GDM1 (cell line): ENCODE results near the gene CD14.
"Not testable (repeated sequence)": the region's sequence is repeated elsewhere in the genome, so short reads cannot be mapped to it uniquely, and the experiment has no call there.

Experiments used
- DNase-seq: peaks from one replicate; lab custom pipeline; 2025; lab: John Stamatoyannopoulos, UW

Gene CD14

DNA sequence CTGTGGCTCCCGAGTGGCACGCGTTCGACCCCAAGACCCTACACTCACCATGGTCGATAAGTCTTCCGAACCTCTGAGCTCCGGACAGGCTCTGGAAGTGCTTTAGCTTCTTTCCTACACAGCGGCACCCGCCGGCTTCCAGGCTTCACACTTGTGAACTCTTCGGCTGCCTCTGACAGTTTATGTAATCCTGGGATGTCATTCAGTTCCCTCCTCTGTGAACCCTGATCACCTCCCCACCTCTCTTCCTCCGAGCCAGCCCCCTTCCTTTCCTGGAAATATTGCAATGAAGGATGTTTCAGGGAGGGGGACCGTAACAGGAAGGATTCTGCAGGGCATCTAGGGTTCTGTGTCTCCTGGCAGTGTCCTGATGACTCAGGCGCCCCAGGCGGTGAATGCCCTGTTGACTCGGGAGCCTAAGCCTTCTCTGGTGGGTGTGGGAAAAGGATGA lies at the start of gene CD14:
Gene CD14, minus strand, starts transcription at position 155 of the 451 bp plus-strand sequence. Its CDS starts 104 bp downstream, at position 51.
- DNase-seq, result no peak

DNA sequence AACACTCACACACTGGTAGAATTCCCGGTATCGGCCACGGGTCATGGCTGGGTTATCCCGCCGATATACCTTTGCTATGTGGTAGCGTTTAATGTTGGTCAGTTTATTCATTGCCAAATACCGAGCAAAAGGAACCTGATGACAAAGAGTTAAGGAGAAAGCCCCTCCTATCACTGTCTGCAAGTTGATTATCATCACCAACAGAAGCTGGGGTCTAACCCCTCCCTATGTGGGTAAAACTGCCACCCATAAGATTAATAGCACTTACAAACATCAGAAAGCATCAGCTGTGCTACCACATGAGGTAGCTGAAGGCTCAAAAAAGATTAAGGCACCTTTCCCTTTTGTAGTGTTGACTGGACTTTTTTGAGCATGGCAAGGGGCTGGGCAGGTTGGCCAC lies 46.0 kb upstream of the CD14 start:
- DNase-seq, result no peak

DNA sequence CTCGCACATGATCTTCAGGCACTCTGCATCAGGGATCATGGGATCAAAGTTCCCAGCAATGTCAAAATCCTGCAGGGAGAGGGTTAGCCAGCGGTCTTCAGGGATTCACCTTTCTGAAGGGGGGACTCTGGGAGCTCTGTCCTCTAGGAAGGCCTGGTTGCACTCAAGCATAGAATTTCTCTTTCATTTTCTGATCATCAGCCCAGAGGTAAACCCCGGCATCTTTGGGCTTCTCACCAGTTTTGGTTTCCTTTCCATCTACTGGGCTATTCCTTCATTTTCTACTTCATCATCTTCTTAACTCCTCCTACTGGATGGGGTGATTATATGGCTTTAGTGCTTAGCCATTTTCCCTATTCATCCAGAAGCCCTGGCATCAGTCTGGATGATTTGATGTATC lies 45.0 kb upstream of the CD14 start:
- DNase-seq, result no peak

DNA sequence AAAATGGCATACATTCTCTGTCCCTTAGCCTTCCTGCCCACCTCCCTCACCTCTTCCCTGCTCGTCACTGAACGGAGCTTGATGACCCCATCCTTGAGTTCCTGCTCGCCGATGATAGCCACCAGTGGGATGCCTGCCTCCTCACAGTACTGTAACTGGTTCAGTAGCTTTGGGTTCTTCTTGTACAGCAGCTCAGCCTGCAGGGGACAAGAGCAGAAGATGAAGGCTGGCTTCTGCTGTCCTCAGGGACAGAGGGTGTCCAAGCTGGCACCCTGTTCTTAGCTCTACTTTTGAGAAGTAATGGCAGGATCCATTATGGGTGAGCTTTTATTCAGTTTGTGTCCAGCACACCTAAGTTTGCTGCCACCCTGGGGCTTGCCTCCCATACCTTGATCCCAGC lies 41.7 kb upstream of the CD14 start:
- DNase-seq, result no peak

DNA sequence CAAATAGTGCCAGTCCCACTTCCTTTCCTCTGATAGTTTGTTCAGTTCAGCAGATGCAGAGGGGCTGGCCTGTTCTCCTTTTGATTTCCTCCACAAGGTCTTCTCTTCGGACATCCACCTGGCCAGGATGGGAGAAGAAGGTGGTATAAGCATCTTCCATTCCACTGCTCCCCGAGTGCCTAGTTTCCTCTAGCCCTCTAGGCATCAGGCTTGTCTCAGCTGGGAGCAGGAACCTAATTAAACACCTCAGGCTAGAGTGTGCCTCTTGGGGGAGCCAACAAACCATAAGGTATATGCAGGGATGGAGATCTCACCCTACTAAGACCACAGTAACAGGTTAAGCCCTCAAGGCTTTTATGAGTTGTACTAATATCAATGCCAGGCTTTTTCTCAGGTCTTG lies 41.2 kb upstream of the CD14 start:
- DNase-seq, result no peak

DNA sequence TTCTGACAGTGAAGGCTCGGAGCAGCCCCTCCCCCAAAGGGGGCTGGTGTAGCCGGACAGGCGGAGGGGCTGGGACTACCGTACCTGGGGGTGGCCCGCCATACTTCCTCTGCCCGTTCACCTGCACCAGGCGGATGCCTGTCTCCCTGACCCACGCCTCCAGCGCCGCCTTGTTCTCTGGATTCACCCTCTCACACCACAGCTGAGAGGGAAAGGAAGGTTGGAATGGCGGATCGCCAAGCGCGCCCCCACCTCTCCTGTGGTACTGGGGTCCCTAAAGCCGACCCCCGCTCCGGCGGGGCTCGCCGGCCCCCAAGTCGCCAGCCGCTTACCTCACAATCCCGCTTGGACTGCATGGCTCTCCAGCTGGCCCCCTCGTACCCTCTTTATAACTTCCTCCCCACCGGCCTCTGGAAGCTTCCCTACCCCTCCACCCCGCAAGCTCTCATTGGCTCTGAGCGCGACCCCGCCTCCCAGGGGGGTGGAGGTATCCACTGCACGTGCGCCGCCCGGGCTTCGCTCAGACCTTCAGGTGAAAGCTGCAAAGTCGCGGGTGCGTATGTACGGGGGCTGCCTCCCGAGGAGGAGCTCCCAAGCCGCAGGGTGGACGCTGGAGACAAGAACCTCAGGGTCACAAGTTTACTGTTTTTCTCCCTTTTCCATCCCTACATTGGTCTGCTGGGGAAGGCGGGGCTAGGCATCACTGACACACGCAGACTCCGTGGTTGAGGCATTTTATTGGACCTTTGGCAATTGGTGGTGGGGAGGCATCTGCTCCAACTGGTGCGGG lies 40.4 kb upstream of the CD14 start, which contains the start of gene DND1:
Gene DND1, minus strand, starts transcription at position 390 of the 790 bp plus-strand sequence. Its CDS starts 34 bp downstream, at position 356.
- no peak for DNase-seq

DNA sequence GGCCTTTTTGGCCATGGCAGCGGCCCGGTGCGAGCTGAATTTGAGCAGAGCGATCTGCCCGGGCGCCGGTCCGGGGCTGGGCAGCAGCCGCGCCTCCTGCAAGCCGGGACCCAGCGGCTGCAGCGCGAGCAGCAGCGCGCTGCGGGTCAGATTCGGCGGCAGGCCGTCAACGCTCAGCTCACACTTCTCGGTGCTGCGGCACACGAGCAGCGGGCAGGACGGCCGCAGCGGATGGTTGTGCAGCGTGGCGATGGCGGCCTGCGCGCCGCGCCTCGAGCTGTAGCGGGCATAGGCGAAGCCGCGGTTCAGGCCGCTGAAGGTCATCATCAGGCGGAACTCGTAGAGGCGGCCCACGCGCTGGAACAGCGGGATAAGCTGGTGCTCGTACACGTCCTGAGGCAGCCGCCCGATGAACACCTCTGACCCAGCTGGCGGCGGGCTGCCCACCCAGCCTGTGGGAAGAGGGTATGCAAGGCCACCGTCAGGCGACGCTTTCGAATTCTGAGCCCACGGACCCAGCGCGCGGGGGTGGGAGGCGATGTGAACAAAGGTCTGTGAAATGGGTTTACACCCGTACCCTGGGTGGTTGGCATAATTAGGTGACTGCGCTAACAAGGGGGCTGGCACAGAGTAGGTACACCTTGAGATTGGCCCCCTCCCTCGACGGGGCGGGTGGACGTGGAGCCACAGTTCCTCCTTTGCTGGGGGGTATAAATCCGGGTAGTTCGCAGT lies 39.6 kb upstream of the CD14 start:
- no peak for DNase-seq

DNA sequence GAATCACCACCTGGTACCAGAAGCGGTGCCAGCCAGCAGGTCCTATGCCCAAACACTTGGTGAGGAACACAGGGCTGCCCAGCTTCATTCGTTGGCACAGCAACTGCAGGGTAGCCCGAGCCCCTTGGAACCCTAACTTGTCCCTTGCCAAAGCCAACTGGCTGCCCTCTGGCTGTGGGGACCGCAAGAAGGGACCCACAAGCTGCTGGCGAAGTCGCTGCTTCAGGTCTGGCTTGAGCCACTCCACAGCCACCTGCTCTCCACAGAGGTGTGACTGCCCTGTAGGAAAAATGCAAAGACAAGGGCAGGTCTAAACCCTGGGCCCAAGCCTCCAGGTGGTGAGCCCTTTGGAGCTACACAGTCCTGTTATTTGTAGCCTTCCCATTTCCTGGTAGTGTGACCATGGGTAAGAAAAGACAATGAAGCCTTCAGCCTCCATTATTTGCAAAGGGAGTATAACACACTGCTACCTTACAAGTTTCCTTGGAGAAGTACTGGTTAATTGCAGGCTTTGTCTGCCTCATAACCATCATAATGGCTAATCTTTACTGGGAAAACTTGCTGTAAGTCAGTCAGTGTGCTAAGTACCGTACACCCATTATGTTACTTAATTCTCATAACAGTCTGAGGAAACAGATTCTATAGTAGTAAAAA lies 38.6 kb upstream of the CD14 start:
- DNase-seq, result no peak

DNA sequence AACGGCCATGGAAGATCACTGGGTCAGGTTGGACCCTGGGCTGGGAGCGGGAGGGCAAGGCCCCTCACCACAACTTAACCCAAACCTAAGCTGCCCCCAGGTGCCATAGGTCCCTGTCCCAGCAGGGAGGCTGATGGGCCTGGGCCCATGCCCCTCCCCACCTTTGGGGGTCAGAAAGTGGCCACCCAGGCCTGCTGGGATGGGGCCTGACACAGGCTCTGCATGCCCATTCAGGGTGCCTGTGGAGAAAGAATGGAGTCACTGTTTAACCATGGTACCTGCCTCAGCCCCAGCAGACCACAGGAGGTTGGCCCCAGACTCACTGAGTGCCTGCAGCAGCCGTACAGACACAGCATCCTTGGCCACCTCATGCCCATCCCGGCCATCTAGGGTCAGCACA lies 38.1 kb upstream of the CD14 start:
- not testable (repeated sequence) for DNase-seq

DNA sequence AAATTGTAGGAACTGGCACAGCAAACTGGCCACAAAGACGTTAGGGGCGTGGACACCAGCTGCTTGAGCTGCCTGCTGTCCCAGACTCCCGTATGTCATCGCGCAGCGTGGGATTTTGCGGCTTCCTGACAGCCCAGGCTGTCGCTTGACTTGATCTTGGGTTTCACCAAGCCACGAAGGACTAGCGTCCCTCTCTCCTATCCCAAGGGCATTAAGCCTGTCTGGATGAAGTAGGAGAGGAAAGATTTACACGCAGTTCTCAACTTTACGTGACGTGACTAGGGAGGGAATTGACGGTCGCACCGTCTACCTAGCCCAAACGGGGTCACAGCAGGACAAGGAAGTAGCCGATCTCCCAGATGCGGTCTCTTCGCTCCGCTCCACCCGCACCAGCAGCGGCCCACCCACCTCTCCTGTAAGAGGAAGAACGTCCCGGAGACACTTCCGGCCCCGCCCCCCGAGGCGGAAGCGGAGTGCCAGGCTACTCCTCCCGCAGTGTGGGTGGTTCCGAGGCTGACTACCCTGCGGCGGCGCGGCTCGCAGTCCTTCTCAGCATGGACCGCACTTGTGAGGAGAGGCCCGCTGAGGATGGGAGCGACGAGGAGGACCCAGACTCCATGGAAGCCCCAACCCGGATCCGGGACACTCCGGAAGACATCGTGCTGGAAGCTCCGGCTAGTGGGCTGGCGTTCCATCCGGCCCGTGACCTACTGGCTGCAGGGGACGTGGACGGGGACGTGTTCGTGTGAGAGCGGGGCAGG lies 31.6 kb upstream of the CD14 start, which contains the start of gene WDR55:
Gene WDR55, plus strand, starts transcription at position 546 of the 761 bp plus-strand sequence. Its CDS starts 9 bp downstream, at position 555.
- peak; percentile 91 for DNase-seq

DNA sequence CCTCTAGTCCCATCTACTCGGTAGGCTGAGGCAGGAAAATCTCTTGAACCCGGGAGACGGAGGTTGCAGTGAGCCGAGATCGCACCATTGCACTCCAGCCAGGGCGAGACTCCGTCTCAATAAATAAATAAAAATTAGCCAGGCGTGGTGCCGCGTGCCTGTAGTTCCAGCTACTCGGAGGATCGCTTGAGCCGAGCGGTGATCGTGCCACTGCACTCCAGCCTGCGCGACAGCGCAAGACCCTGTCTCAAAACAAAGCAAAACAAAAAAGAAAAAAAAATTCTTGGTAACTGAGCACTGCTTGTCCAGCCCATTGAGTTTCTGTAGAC lies 31.0 kb upstream of the CD14 start:
- no peak for DNase-seq

DNA sequence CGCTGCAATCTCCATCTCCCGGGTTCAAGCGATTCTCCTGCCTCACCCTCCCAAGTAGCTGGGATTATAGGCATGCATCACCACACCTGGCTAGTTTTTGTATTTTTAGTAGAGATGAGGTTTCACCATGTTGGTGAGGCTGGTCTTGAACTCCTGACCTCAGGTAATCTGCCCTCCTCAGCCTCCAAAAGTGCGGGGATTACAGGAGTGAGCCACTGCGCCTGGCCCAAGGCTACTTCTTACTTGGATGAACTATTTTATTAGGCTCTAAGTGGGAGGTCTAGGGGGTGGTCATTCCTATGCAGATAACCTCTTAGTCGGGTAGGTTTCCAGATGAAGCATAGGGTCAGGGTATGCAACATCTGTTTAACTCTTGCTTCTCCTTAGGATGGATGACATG lies 27.4 kb upstream of the CD14 start:
- not testable (repeated sequence) for DNase-seq

DNA sequence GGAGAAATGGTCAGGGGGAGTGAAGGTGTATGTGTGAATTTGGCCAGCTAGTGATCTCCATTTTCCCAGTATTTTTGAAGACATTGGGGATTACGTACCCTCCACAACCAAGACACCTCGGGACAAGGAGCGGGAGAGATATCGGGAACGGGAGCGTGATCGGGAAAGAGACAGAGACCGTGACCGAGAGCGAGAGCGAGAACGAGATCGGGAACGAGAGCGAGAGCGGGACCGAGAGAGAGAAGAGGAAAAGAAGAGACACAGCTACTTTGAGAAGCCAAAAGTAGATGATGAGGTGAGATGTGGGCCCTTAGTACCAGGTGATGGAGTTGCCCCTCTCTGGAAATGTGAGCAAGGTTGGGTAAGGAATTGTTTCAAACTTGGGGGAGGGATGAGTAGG lies 25.9 kb upstream of the CD14 start:
- no peak for DNase-seq

DNA sequence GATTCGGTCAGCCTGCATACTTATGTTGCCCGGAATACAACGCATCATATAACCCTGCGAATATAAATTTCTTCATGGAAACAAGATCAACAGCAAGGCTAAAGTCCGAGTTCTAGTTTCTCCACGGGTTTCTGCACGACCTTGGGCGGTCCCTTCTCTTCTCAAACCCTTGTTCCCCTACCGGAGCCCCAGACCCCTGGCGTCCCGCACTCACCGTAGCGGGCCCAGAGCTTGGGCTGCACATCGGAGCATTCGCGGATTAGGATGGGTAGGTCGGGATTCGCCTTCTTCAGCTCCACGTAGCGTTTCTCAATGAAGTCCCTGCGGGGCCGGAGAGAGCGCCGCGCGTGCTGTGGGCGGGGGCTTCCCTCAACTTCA lies 14.1 kb upstream of the CD14 start:
- DNase-seq, result no peak

DNA sequence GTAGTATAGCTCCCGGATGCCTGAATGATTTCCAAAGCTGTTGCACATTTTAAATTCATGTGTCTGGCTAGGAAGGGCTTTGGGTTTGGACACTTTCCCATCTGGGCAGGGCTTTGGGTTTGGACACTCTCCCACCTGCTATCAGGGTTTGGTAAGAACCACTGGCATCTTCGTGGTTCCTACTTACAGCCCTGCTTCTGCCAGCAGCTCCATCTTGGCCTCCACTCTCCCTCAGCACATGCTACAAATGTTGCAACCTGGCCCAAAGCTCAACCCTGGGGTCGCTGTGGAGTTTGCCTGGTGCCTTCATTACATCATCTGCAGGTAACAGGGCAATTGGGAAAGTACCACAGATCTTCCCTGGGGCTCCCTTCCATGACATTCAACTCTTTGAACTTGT lies 9.7 kb upstream of the CD14 start:
- no peak for DNase-seq

DNA sequence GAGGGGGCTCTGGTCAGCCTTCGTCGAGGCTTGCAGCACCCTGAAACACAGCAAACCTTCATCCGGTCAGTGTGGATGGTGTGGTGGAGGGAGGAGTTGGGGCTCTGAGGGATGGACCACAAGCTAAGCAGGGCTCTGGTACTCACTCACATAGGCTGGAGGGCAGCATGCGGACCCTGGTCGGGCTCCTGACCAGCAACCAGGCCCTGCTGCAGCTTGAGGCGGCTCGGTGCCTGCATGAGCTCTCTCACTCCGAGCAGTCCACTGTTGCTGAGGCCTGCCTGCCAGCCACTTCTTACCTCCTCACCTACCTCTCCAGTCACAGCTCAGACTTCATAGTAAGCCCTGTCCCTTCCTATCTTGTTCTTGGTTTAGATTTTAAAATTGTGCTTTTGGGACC lies 8.7 kb upstream of the CD14 start:
- no peak for DNase-seq

DNA sequence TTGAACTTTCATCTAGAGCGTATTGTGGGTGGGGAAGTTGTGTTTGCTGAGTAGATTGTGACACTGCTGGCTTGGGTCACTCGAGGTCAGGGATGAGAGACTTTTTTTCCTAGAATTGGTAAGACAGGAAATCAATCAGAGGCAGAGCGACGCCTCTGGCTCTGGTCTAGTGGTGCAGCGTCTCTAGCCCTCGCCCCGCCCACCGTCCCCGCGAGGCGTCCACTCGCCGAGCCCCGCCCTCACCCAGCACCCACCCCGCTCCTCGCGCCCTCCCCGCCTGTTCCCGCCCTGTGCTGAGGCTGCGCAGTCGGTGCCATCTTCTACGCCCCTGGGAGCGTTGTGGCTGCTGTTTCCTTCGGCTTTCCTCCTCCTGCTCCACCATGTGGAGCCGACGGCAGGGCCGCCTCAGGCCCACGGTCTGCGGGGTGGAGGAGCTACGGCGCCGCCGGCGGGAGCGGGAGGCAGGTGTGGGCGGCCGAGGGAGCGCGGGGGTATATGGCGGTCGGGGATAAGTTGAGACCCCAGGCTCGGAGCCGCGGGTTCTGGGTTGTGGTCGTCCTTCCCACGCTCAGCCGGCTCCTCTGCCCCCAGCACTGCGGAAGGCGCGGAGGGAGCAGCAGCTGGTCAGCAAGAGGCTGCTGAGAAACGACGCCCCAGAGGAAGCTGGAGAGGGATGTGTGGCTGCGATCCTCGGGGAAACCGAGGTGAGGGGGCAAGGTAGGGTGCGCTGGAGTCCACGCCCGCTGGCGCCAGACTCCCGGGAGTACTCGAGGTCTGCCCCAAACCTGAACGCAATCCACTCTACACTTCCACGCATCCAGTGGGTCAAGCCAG lies 6.4 kb upstream of the CD14 start, which contains the start of gene TMCO6:
Gene TMCO6, plus strand, starts transcription at position 304 of the 834 bp plus-strand sequence. Its CDS starts 77 bp downstream, at position 381.
- DNase-seq, result peak; percentile 93

DNA sequence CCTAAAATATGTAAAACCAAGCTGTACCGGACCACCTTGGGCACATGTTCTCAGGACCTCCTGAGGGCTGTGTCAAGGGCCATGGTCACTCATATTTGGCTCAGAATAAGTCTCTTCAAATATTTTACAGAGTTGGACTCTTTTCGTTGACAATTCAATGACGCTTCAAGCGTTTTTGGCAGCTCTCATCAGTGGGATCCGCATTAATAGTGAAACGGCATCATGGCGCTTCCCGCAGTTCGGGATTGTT lies 5.8 kb upstream of the CD14 start:
- DNase-seq, result not testable (repeated sequence)

DNA sequence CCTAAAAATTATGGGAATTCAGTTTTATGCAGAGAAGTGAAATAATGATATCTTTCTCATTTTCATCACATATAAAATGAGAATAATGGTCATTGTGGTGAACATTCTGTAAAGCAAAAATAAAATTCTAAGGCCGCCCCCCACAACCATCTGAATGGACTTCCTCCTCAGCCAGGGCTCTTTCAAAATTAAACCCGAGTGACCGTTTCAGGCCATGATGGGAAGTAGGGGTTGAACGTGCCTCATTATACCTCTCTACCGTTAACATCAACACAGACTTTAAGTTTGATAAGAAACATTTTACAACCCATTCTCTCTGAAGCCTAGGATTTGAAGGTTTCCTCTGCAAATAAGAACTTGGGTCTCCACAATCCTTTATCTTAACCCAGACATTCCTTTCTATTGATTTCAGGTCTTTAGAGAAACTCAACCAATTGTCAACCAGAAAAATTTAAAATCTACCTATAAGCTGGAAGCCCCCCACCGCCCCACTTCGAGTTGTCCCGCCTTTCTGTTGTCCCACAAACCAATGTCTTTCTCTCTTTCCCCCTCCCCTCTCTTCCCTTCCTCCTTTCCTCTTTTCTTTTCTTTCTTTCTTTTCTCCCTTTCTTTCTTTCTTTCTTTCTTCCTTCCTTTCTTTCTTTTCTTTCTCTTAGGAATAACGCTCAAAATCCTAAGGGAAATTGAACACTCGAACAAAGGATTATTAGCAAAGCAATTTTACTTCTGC lies 4.6 kb upstream of the CD14 start:
- no peak for DNase-seq
